ENCODE measurements around the gene KRT81.
A peak's percentile ranks its signal among the peaks of the same experiment; 100 is the strongest.
"Not testable (repeated sequence)": the region's sequence is repeated elsewhere in the genome, so short reads cannot be mapped to it uniquely, and the experiment has no call there.

KRT81 gene

DNA sequence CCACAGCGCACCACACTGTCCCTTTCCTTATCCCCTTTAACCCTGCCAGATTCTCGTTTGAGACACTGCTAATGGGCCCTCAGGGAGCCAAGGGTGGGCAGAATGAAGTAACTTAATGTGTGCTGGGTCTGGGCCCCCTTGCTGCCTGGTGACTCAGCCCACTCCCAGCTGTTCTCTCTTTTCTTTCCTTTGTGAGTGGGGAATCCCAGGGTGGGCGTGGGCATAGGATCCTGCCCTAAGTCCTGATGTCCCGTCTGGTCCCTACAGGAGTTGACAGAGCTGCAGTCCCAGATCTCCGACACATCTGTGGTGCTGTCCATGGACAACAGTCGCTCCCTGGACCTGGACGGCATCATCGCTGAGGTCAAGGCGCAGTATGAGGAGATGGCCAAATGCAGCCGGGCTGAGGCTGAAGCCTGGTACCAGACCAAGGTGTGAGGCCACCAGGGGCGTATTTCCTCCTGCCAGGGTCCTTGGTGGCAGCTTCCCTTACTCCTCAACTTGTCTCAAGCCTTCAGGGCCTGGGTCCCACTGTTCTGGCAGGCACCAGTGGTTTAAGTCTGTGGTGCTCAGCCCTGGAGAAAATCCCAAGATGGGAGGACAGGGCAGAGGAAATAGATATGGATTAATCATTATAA, 50.0 kb downstream of the KRT81 start:
- Histone ChIP-seq H3K79me2 (ENCODE audit: insufficient read depth, low read length) (no peaks in the 10 kb centered on the region), H2AFZ (ENCODE audit: low read length) (no peak overlapping the region), H3K9ac (ENCODE audit: low read length) (no peak overlapping the region), H3K4me2 (ENCODE audit: low read length) (no peak overlapping the region), H3K27ac (ENCODE audit: low read depth, low read length, poor library complexity, severe bottlenecking) (no peak overlapping the region), H3K9me2 (ENCODE audit: low read depth, low read length) (no peaks in the 10 kb centered on the region), H3K27me3 (ENCODE audit: insufficient read depth, low read length) (no peaks in the 10 kb centered on the region), H3K9me3 (ENCODE audit: low read length) (no peaks in the 10 kb centered on the region), H3F3A (ENCODE audit: insufficient read depth, low read length) (no peaks in the 10 kb centered on the region), H3K4me1 (ENCODE audit: insufficient read depth, low read length, severe bottlenecking) (no peaks in the 10 kb centered on the region), H3K4me3 (ENCODE audit: low read depth, low read length, poor library complexity, severe bottlenecking) (no peak overlapping the region), H3K36me3 (ENCODE audit: insufficient read depth, low read length) (no peaks in the 10 kb centered on the region), H4K20me1 (ENCODE audit: insufficient read depth, low read length) (no peaks in the 10 kb centered on the region)
- TF ChIP-seq, protein P1, sequence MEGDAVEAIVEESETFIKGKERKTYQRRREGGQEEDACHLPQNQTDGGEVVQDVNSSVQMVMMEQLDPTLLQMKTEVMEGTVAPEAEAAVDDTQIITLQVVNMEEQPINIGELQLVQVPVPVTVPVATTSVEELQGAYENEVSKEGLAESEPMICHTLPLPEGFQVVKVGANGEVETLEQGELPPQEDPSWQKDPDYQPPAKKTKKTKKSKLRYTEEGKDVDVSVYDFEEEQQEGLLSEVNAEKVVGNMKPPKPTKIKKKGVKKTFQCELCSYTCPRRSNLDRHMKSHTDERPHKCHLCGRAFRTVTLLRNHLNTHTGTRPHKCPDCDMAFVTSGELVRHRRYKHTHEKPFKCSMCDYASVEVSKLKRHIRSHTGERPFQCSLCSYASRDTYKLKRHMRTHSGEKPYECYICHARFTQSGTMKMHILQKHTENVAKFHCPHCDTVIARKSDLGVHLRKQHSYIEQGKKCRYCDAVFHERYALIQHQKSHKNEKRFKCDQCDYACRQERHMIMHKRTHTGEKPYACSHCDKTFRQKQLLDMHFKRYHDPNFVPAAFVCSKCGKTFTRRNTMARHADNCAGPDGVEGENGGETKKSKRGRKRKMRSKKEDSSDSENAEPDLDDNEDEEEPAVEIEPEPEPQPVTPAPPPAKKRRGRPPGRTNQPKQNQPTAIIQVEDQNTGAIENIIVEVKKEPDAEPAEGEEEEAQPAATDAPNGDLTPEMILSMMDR (IDR thresholded peaks at IDR 0.05; ENCODE audit: low read length): peak; percentile 14
- TF ChIP-seq EZH2 (IDR thresholded peaks at IDR 0.05; ENCODE audit: borderline replicate concordance, low read length): no peak

DNA sequence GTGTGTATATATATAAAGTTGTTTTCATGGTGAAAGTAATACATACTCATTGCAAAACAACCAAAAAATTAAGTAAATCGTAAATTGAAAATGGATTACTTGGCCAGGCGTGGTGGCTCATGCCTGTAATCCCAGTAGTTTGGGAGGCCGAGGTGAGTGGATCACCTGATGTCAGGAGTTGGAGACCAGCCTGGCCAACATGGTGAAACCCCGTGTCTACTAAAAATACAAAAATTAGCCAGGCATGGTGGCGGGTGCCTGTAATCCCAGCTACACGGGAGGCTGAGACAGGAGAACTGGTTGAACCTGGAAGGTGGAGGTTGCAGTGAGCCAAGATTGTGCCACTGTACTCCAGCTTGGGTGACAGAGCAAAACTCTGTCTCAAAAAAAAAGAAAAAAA, 51.1 kb downstream of the KRT81 start:
- not testable (repeated sequence) for H3K79me2 ChIP-seq (ENCODE audit: insufficient read depth, low read length); H3K4me1 ChIP-seq (ENCODE audit: insufficient read depth, low read length, severe bottlenecking); H3K36me3 ChIP-seq (ENCODE audit: insufficient read depth, low read length); H3K4me3 ChIP-seq (ENCODE audit: low read depth, low read length, poor library complexity, severe bottlenecking); H3K27ac ChIP-seq (ENCODE audit: low read depth, low read length, poor library complexity, severe bottlenecking); H3K9me2 ChIP-seq (ENCODE audit: low read depth, low read length); H2AFZ ChIP-seq (ENCODE audit: low read length); H3K27me3 ChIP-seq (ENCODE audit: insufficient read depth, low read length); H3K4me2 ChIP-seq (ENCODE audit: low read length); H4K20me1 ChIP-seq (ENCODE audit: insufficient read depth, low read length); H3K9me3 ChIP-seq (ENCODE audit: low read length); H3K9ac ChIP-seq (ENCODE audit: low read length); H3F3A ChIP-seq (ENCODE audit: insufficient read depth, low read length)

DNA sequence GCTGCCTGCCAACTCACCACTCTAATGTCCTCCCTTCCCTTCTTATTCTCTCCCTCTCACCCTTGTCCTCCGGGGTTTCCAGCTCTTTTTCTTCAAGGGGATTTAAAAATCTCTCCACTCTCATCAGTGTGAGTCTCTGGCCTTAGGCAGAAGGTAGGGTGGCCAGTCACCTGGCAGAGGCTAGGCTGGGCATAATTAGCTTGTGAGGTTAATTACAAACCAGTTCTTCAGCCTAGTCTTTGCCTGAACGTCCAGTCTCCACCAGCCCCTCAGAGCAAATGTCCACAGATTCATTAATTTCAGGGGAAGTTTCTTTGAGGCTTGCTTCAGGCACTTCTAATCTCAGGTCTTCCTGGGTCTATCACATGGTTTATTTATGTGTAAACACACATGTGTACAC, 51.6 kb downstream of the KRT81 start:
- Histone ChIP-seq H3K4me1 (ENCODE audit: insufficient read depth, low read length, severe bottlenecking) (no peaks in the 10 kb centered on the region), H3K4me2 (ENCODE audit: low read length) (no peak overlapping the region), H3K27me3 (ENCODE audit: insufficient read depth, low read length) (no peaks in the 10 kb centered on the region), H3K79me2 (ENCODE audit: insufficient read depth, low read length) (no peaks in the 10 kb centered on the region), H4K20me1 (ENCODE audit: insufficient read depth, low read length) (no peaks in the 10 kb centered on the region), H3K9me2 (ENCODE audit: low read depth, low read length) (no peaks in the 10 kb centered on the region), H3K9ac (ENCODE audit: low read length) (no peak overlapping the region), H3K36me3 (ENCODE audit: insufficient read depth, low read length) (no peaks in the 10 kb centered on the region), H3K9me3 (ENCODE audit: low read length) (no peaks in the 10 kb centered on the region), H2AFZ (ENCODE audit: low read length) (no peak overlapping the region), H3F3A (ENCODE audit: insufficient read depth, low read length) (no peaks in the 10 kb centered on the region), H3K4me3 (ENCODE audit: low read depth, low read length, poor library complexity, severe bottlenecking) (no peak overlapping the region), H3K27ac (ENCODE audit: low read depth, low read length, poor library complexity, severe bottlenecking) (no peak overlapping the region)
- TF ChIP-seq, protein P1 (IDR thresholded peaks at IDR 0.05; ENCODE audit: low read length): no peak
- no peak for TF ChIP-seq EZH2 (IDR thresholded peaks at IDR 0.05; ENCODE audit: borderline replicate concordance, low read length)

GRCh38 chr12:52238916-52239646, 52.3 kb downstream of the KRT81 start:
- Histone ChIP-seq H3K9ac (ENCODE audit: low read length) (no peak overlapping the region), H3F3A (ENCODE audit: insufficient read depth, low read length) (no peaks in the 10 kb centered on the region), H4K20me1 (ENCODE audit: insufficient read depth, low read length) (no peaks in the 10 kb centered on the region), H3K27ac (ENCODE audit: low read depth, low read length, poor library complexity, severe bottlenecking) (no peak overlapping the region), H3K27me3 (ENCODE audit: insufficient read depth, low read length) (no peaks in the 10 kb centered on the region), H3K9me3 (ENCODE audit: low read length) (no peaks in the 10 kb centered on the region), H2AFZ (ENCODE audit: low read length) (no peak overlapping the region), H3K4me3 (ENCODE audit: low read depth, low read length, poor library complexity, severe bottlenecking) (no peak overlapping the region), H3K4me2 (ENCODE audit: low read length) (no peak overlapping the region), H3K4me1 (ENCODE audit: insufficient read depth, low read length, severe bottlenecking) (no peaks in the 10 kb centered on the region), H3K36me3 (ENCODE audit: insufficient read depth, low read length) (no peaks in the 10 kb centered on the region), H3K79me2 (ENCODE audit: insufficient read depth, low read length) (no peaks in the 10 kb centered on the region), H3K9me2 (ENCODE audit: low read depth, low read length) (no peaks in the 10 kb centered on the region)
- TF ChIP-seq EZH2 (IDR thresholded peaks at IDR 0.05; ENCODE audit: borderline replicate concordance, low read length): no peak
- TF ChIP-seq, protein P1 (IDR thresholded peaks at IDR 0.05; ENCODE audit: low read length): no peak

All from OCI-LY1 (cell line).